HG02678 (cell line): ENCODE data around the gene CILP2.

Experiments used
- ATAC-seq: cut with Tn5 transposase; IDR thresholded peaks from one replicate; pipeline ENCODE4 v1.9.1; 2021; ENCODE audit warnings: mild to moderate bottlenecking, moderate library complexity; ENCODE audit not compliant: unreplicated experiment

Gene CILP2

DNA sequence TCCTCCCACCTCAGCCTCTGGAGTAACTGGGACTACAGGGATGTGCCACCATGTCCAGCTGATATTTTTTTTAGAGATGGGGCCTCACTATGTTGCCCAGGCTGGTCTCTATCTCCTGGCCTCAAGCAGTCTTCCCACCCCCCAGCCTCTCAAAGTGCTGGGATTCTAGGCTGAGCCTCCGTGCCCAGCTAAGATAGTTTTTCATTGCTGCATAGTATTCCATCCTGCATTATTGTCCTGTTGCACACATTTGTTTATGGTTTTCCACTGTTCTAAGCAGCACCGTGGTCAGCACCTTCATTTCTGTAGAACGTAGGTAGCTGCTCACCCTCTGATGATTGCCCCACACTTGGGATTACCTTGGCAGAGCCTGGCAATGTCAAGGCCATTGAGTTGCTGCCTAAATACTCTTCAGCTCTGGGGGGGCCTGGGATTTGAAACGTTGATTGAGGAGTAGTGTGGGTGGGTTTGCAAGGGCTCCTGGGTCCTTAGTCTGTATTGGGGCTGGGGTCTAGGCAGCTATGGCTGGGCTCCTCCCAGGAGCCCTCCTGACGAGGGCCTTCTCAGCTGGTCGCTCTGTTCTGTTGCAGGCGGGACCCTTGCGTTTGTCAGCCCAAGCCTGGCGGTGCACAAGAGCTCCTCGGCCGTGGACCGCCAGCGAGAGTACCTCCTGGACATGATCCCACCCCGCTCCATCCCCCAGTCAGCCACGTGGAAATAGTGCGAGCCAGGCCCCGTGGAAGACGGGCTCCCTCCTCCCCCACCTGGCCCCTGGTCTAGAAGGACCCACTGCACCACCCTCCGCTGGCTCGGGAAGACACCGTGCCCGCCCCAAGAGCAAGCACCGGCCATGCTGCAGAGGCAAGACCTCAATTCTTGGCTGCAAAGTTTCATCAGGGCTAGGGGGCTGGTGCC, 33.1 kb upstream of the CILP2 start:
- no peak for ATAC-seq

GRCh38 chr19:19505669-19506326, 32.3 kb upstream of the CILP2 start:
- no peak for ATAC-seq

- ATAC-seq: no peak
These were observed 31.5 kb upstream of the CILP2 start for GRCh38 chr19:19506592-19506991.

DNA sequence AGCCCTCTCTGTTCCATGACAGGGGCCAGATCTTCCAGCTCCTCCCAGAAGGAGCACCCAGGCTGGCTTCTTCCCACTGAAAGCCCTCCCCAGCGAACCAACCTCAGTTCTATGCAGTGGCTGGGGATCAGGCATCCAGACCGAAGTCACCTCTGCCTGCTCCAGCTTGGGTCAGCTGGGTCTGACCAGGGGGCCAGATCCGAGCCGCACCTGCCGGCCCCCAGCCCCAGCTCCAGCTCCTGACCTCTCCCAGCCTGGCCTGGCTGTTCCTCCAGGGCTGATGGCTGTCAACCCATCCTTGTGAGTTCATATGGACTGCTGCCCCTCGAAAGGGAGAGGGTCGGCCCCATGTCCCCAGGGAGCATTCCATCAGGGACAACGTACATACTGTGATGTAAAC, 30.7 kb upstream of the CILP2 start:
- no peak for ATAC-seq

GRCh38 chr19:19508217-19508616, 29.8 kb upstream of the CILP2 start:
- ATAC-seq: no peak

DNA sequence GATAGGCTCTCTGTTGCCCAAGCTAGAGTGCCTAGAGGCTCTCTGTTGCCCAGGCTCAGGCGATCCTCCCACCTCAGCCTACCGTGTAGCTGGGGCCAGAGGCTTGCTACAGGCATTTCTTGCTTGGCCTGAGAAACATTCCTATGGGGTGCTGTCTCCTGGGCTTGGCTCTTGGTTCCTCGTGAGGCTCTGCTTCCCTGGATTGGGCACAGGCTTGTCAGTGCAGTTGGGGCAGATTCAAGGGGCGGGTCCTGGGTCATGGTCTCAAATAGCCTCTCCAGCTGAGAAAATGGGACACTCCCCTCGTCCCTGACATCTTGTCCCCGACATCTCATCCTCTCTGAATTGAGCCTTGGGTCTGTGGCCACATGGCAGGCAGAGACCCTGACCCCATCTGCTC, 27.6 kb upstream of the CILP2 start:
- ATAC-seq: no peak

DNA sequence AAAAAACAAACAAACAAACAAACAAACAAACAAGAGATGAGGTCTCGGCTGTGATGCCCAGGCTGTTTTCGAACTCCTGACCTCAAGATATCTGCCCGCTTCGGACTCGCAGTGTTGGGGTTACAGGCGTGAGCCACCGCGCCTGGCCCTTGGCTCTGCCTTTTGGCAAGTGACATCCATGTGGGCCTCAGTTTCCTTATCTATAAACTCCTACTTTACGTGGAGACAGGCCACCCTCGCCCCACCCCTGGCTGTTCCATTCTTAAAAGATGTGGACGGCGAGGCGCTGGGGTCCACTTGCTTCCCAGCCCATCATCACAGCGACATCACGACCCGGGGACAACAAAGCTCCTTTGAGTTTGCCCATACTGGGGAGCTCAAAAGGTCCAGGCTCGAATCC, 24.4 kb upstream of the CILP2 start:
- no peak for ATAC-seq

- ATAC-seq: no peak
These were observed 23.8 kb upstream of the CILP2 start for GRCh38 chr19:19514215-19514657.

DNA sequence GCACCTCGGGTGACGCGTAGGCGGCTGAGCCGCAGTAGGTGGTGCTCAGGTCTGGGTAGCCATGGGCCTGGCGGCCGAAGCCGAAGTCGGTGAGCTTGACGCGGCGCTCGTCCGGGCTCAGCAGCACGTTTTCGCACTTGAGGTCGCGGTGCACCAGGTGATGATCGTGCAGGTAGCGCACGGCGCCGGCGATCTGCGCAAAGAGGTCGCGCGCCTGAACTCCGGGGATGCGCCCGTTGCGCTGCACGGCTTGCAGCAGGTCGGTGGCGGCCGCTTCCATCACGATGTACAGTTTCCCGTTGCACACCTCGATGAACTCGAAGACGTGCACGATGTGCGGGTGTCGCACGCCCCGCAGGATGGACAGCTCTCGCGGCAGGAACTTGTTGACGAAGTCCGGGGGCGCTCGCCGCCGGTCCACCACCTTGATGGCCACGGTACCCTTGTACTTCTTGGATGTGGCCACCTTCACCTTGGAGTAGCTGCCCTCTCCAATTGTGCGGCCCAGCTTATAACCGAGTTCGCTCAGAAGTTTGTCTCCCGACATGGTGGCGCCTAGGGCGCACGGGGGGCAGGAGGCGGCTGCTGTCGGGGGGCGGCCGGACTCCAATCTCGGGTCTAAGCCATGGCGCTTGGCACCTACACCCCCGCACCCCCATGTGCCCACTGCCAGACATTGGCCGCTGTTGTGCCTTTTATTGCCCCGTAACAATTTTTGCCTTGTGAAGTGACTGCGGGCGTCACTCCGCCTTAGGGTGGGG, 23.0 kb upstream of the CILP2 start, which contains the start of gene TSSK6:
Gene TSSK6 (minus strand): TSS at position 668 of the 761 bp plus-strand sequence. CDS start 121 bp downstream, at position 547.
- no peak for ATAC-seq

- ATAC-seq: peak; percentile 95
These were observed 22.2 kb upstream of the CILP2 start, which contains the start of gene NDUFA13 for GRCh38 chr19:19515642-19516519. Gene NDUFA13 (plus strand): TSS chr19:19516225. CDS start chr19:19516239, 14 bp downstream.

DNA sequence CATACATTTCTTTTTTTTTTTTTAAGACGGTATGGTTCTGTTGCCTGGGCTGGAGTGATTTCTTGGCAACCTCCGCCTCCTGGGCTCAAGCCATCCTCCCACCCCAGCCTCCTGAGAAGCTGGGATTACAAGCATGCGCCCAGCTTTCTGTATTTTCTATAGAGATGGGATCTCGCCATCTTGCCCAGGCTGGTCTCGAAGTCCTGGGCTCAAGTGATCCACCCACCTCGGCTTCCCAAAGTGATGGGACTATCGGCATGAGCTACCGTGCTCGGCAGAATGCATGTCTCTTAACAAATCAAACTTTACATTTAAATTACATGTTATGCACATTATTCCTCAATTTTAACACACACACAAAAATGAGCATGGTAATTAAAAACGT, 20.8 kb upstream of the CILP2 start:
- no peak for ATAC-seq

GRCh38 chr19:19520989-19521388, 17.1 kb upstream of the CILP2 start:
- no peak for ATAC-seq

DNA sequence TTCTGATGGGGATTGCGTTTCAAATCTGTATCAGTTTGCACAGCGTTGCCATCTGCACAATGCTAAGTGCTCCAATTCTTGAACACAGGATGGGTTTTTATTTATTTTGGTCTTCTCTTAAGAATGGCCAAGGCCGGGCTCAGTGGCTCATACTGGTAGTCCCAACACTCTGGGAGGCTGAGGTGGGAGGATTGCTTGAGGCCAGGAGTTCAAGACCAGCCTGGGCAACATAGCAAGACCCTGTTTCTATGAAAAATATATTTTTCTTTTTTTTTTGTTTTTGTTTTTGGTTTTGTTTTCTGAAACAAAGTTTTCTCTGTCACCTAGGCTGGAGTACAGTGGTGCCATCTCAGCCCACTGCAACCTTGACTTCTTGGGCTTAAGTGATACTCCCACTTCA, 14.9 kb upstream of the CILP2 start:
- ATAC-seq: no peak

DNA sequence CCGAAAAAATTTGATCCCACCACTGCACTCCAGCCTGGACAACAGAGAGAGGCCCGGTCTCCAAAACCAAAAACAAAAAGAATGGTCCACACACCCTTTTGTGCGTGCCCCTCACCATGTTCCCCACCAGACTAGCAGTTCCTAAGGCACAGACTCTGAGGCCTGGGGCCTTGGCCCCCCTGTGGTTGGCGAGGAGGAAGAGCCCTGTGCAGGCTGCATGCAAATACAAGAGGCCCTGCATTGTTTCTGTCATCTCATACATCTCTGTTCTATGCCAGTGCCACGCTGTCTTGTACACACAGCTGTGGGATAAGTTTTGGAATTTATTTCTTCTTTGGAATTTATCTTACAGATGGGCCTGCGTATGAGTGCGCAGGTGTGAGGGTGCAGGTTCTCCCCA, 14.0 kb upstream of the CILP2 start:
- no peak for ATAC-seq

DNA sequence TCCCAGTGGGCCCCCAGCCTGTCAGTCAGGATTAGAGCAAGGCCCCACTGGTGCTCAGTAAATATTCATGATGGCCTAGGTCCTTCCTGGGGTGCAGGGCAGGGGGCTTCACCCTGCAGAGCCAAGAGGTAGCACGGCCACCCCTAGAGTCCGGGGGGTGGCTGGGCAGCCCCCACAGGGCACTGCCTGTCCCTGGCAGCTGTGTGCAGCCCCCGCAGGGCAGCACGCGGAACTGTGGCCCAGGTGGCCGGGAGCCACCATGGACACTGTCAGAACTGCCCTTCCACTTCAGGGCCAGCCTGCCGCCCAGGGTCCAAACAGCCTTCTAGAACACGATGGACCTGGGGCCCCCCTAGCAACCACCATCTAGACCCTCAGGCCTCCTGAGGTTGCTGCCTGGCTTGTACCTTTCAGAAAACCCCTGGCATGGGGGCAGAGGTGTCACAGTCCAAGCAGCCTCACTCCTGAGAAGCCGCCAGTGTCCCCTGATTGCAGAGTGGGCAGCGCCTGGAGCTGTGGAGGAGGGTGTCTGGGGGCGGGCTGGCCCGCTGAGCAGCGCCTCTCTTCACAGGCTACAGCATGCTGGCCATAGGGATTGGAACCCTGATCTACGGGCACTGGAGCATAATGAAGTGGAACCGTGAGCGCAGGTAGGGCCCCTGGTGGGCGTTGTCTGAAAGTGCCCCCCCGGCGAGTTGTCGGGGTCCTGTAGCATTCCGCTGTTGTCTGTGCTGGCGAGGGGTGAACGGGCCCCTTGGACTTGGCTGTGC, 12.3 kb upstream of the CILP2 start:
- no peak for ATAC-seq

- no peak for ATAC-seq
These were observed 11.3 kb upstream of the CILP2 start for GRCh38 chr19:19526581-19527370.

DNA sequence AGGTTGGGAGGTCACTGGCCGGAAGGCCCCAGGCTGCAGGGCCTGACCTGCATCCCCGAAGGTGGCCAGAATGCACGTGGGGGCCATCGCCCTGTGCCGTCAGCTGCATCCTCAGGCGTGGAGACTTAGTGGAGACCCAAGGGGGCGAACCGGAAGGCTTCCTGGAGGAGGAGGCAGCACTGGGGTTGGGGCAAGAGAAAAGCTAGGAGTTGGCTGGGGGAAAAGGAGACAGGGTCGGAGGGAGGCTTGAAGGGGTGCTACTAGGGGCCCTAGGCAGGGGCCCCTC, 10.8 kb upstream of the CILP2 start:
- ATAC-seq: no peak

DNA sequence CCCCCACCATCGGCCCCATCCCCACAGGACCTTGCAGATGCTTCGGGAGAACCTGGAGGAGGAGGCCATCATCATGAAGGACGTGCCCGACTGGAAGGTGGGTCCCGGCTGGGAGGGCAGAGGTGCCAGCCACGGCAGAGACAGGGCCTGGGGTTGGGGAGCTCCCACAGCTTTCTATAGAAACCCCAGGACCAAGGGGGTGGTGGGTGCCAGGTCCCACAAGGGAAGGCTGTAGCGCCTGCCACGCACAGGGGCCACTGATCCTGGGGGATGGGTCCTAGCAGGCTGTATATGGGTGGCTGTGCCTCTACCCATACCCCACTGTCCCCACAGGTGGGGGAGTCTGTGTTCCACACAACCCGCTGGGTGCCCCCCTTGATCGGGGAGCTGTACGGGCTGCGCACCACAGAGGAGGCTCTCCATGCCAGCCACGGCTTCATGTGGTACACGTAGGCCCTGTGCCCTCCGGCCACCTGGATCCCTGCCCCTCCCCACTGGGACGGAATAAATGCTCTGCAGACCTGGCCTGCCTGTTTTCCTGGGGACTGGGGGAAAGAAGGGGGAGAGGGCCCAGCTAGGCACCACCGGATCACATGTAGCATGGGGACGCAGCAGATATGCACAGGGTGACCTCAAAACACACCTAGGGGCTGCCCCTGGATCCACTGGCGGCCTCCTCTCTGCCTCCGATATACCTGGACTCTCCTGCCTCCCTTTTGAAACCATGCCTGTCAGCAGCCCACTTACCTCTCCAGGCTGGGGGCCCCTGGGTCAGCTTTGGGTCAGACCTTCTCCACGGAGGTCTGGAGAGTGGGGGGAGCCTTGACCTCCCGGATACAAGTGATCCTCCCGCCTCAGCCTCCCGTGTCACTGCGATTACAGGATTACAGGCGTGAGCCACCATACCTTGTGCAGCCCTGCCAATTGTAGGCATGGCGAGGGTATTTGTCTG, 10.1 kb upstream of the CILP2 start:
- ATAC-seq: no peak
